GM19023 (cell line): ENCODE data around the gene BRSK1.

Source experiments
- ATAC-seq: cut with Tn5 transposase; IDR thresholded peaks from one replicate; pipeline ENCODE4 v1.9.1; 2021; ENCODE audit warnings: mild to moderate bottlenecking, moderate library complexity; ENCODE audit not compliant: unreplicated experiment

Gene BRSK1

GRCh38 chr19:55253842-55254624 is 29.8 kb upstream of the BRSK1 start:
- ATAC-seq: no peak

GRCh38 chr19:55254625-55254977 is 29.2 kb upstream of the BRSK1 start:
- no peak for ATAC-seq

- ATAC-seq: no peak
Observed at GRCh38 chr19:55255618-55256423, 28.0 kb upstream of the BRSK1 start.

- no peak for ATAC-seq
Observed at GRCh38 chr19:55256562-55257460, 27.0 kb upstream of the BRSK1 start.

GRCh38 chr19:55257461-55258420 is 26.1 kb upstream of the BRSK1 start:
- no peak for ATAC-seq

- peak; percentile 14 for ATAC-seq
Observed at GRCh38 chr19:55258476-55258827, 25.3 kb upstream of the BRSK1 start.

GRCh38 chr19:55258828-55259539 is 24.8 kb upstream of the BRSK1 start, which contains the start of gene PPP6R1:
TSS of gene PPP6R1 (minus strand) at chr19:55259017. CDS start at chr19:55247103, 11,914 bp downstream.
- ATAC-seq: peak; percentile 70

GRCh38 chr19:55259540-55260210 is 24.1 kb upstream of the BRSK1 start:
- no peak for ATAC-seq

GRCh38 chr19:55261671-55262126 is 22.1 kb upstream of the BRSK1 start:
- ATAC-seq: no peak

- no peak for ATAC-seq
Observed at GRCh38 chr19:55262359-55262758, 21.4 kb upstream of the BRSK1 start.

GRCh38 chr19:55264531-55264930 is 19.3 kb upstream of the BRSK1 start:
- ATAC-seq: no peak

- ATAC-seq: no peak
Observed at GRCh38 chr19:55265173-55265572, 18.6 kb upstream of the BRSK1 start.

GRCh38 chr19:55265723-55266386 is 17.9 kb upstream of the BRSK1 start:
- ATAC-seq: no peak

- ATAC-seq: no peak
Observed at GRCh38 chr19:55266404-55266803, 17.4 kb upstream of the BRSK1 start.

- no peak for ATAC-seq
Observed at GRCh38 chr19:55266840-55267239, 17.0 kb upstream of the BRSK1 start.

GRCh38 chr19:55269299-55269698 is 14.5 kb upstream of the BRSK1 start:
- no peak for ATAC-seq

GRCh38 chr19:55270172-55270942 is 13.4 kb upstream of the BRSK1 start:
- ATAC-seq: no peak
